GM19463 (cell line): ENCODE data around the gene BCL7C.

Experiments used
- ATAC-seq: cut with Tn5 transposase; IDR thresholded peaks from one replicate; pipeline ENCODE4 v1.9.1; 2021; ENCODE audit warnings: mild to moderate bottlenecking, moderate library complexity; ENCODE audit not compliant: unreplicated experiment

BCL7C gene

GRCh38 chr16:30922960-30923535 is 29.2 kb upstream of the BCL7C start:
- peak; percentile 62 for ATAC-seq

GRCh38 chr16:30922420-30922959 is 28.6 kb upstream of the BCL7C start:
- ATAC-seq = peak; percentile 68

GRCh38 chr16:30921748-30922419 is 28.0 kb upstream of the BCL7C start:
- ATAC-seq = no peak

- no peak for ATAC-seq
Observed at GRCh38 chr16:30921459-30921747, 27.5 kb upstream of the BCL7C start.

GRCh38 chr16:30920891-30921290 is 27.0 kb upstream of the BCL7C start:
- ATAC-seq = no peak

- no peak for ATAC-seq
Observed at GRCh38 chr16:30918614-30919013, 24.7 kb upstream of the BCL7C start.

- no peak for ATAC-seq
Observed at GRCh38 chr16:30914830-30915229, 21.0 kb upstream of the BCL7C start.

- no peak for ATAC-seq
Observed at GRCh38 chr16:30912794-30913412, 19.0 kb upstream of the BCL7C start.

- ATAC-seq = no peak
Observed at GRCh38 chr16:30910427-30911029, 16.7 kb upstream of the BCL7C start.

GRCh38 chr16:30907064-30907463 is 13.2 kb upstream of the BCL7C start:
- ATAC-seq = no peak

GRCh38 chr16:30904114-30904780 is 10.4 kb upstream of the BCL7C start:
- no peak for ATAC-seq

- ATAC-seq = no peak
Observed at GRCh38 chr16:30903596-30903995, 9.7 kb upstream of the BCL7C start.

GRCh38 chr16:30903002-30903401 is 9.1 kb upstream of the BCL7C start:
- ATAC-seq = no peak

- no peak for ATAC-seq
Observed at GRCh38 chr16:30902029-30902972, 8.4 kb upstream of the BCL7C start.

GRCh38 chr16:30901201-30902028 is 7.5 kb upstream of the BCL7C start:
- ATAC-seq = no peak

GRCh38 chr16:30900588-30900987 is 6.7 kb upstream of the BCL7C start:
- ATAC-seq = no peak

GRCh38 chr16:30899794-30900193 is 5.9 kb upstream of the BCL7C start:
- ATAC-seq = no peak

GRCh38 chr16:30896889-30897733 is 3.2 kb upstream of the BCL7C start:
- peak; percentile 36 for ATAC-seq
